ENCODE data around the gene USP9X.

Gene USP9X

DNA sequence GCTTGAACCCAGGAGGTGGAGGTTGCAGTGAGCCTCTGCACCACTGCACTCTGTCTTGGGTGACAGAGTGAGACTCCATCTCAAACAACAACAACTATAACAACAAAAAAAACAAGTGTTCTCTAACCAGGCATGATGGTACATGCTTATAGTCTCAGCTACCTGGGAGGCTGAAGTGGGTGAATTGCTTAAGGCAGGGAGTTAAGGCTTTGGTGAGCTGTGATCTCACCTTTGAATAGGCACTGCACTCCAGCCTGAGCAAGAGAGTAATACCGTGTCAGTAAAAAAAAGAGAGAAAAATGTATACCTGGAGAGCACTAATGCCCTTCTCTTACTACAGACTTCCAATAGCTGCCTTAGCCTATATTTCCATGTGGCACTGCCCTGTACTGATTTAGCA lies 18.9 kb upstream of the USP9X start:
- TF ChIP-seq ZNF274 (IDR thresholded peaks at IDR 0.05; ENCODE audit: low read depth, low read length): no peak
- H3K4me3 ChIP-seq (ENCODE audit: low read length): no peak overlapping the region

DNA sequence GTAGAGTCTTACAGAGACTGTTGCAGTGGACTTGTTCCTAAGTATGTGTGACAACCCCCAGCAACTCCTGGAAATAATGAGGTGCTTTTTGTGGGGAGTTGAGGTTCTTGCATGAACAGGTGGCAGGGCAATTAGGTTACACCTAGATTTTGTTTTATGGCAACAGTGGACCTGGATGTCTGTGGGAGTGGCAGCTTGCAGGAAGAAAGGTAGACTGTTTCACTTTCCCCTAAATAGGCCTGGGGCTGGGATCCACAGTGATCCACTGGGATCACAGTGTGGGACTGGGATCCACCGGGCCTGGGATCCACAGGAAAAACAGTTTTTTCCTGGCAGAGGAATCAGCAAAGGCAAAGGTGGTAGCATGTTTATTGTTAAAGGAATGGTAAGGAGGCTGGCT lies 18.3 kb upstream of the USP9X start:
- no peak for TF ChIP-seq ZNF274 (IDR thresholded peaks at IDR 0.05; ENCODE audit: low read depth, low read length)
- H3K4me3 ChIP-seq (ENCODE audit: low read length): no peak overlapping the region

DNA sequence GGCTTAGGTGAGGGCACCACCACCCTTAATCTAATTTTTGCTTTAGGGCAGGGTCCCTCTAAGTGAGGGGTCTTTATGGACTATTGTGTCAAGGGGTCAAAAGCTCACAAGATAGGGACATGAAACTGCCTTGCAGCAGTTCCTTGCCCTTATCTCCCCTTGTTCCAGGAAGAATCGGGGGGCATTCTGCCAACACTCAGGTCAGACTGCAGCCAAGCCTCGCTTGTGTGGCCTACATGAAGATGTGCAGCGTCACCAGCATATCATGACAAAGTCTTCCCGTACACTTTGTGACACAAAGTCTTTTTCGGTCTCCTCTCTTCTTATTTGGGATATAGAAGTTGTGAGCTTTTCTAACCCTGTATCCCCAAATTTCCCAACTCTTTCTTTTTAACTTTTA lies 17.5 kb upstream of the USP9X start:
- no peak overlapping the region for H3K4me3 ChIP-seq (ENCODE audit: low read length)
- no peak for TF ChIP-seq ZNF274 (IDR thresholded peaks at IDR 0.05; ENCODE audit: low read depth, low read length)

DNA sequence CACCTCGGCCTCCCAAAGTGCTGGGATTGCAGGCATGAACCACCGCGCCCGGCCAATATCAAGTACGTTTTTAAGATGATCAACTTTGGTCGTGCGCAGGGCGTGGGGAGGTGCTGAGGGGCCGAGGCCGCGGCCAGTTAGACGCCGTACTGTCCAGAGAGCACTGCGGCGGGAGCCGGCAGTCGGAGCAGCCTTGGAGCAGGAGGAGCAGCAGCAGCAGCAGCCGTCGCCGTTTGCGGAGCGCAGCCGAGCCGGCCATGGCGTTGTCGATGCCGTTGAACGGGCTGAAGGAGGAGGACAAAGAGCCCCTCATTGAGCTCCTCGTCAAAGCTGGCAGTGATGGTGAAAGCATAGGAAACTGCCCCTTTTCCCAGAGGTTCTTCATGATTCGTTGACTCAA lies 8.5 kb upstream of the USP9X start:
- H3K4me3 ChIP-seq (ENCODE audit: low read length): no peak overlapping the region
- TF ChIP-seq ZNF274 (IDR thresholded peaks at IDR 0.05; ENCODE audit: low read depth, low read length): no peak

DNA sequence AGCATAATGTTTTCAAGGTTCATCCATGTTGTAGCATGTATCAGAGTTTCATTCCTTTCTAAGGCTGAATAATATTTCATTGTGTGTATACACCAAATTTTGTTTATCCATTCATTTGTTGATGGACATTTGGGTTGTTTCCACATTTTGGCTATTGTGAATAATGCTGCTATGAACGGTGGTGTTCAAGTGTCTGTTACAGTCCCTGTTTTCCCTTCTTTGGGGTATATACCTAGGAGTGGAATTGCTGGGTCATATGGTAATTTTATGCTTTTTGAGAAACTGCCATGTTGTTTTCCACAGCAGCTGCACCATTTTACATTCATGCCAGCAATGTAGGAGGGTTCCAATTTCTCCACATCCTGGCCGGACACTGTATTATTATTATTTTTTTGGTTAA lies 3.4 kb upstream of the USP9X start:
- no peak overlapping the region for H3K4me3 ChIP-seq (ENCODE audit: low read length)
- no peak for TF ChIP-seq ZNF274 (IDR thresholded peaks at IDR 0.05; ENCODE audit: low read depth, low read length)

DNA sequence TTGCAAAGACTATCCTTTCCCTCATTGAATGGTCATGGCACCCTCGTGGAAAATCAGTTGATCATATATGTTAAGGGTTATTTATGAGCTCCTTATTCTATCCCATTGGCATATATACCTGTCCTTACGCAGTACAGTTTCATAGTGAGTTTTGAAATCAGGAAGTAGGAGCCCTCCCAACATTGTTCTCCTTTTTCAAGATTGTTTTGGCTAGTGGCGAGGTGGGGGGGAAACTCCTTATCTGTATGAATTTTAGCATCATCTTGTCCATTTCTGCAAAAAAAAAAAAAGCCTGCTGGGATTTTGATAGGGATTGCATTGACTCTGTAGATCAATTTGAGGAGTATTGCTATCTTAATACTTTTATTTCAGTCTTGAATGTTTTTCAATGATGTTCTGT lies 2.5 kb upstream of the USP9X start:
- no peak overlapping the region for H3K4me3 ChIP-seq (ENCODE audit: low read length)

DNA sequence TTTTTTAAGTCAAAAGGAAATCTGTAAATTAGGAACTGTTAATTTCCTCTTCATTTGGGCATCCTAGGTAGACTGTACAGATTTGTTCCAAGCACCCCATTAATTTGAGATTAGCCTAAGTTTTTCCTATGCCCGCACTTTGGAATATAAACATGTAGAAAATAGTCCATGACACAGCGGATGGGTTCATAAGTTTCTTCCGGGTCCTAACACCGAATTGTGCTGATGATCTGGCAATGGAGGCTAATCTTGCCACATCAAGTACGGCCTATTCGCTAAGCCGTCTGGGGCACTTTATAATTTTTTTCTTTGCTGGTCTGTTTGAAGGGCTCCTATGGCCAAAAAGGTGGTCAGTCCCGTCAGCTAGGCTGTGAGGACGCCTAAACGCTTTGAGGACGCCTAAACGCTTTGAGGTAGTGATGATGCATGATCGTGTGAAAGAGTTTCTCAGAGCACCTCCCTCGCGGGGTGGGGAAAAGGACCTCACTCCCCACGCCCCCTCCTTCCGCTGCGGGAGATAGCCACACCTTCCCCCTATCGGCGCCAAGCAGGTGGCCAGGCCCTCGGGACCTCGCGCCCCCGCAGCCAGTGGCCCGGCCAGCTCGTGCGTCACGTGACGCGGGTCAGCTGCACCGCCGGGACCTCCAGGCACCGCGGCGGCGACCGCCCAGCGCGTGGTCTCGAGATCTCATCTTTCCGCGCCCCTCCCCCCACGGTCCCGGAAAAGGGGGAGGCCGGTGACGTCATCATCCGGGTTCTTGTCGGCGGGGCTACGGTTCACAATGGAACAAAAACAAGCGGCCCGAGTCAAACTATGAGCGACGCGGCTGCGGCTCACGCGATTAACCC lies 977 bp upstream of the USP9X start:
- TF ChIP-seq ZNF274 (IDR thresholded peaks at IDR 0.05; ENCODE audit: low read depth, low read length): no peak
- peak overlapping the region; percentile 71 for H3K4me3 ChIP-seq (ENCODE audit: low read length)

More for the DNA sequence above, 2.5 kb upstream of the USP9X start:
- no peak for TF ChIP-seq ZNF274 (IDR thresholded peaks at IDR 0.05; ENCODE audit: low read depth, low read length)

DNA sequence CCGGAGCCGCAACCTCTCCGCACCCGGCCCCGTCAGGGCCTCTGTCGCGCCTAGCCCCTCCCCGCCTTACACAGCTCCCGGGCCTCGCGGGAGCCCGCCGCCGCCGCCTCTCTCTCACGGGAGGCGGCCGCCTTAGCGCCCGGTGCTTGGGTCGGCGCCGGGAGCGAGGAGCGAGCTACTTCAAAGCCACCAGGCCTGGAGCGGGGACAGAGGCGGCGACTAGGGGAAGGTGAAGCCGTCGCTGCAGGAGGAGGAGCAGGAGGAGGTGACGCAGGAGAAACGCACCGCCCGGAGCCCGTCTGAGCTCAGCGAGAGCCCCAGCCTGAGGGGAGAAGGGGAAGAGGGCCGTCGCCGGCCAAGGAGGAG lies 250 bp downstream of the USP9X start:
- no peak for TF ChIP-seq ZNF274 (IDR thresholded peaks at IDR 0.05; ENCODE audit: low read depth, low read length)
- peak overlapping the region; percentile 85 for H3K4me3 ChIP-seq (ENCODE audit: low read length)

DNA sequence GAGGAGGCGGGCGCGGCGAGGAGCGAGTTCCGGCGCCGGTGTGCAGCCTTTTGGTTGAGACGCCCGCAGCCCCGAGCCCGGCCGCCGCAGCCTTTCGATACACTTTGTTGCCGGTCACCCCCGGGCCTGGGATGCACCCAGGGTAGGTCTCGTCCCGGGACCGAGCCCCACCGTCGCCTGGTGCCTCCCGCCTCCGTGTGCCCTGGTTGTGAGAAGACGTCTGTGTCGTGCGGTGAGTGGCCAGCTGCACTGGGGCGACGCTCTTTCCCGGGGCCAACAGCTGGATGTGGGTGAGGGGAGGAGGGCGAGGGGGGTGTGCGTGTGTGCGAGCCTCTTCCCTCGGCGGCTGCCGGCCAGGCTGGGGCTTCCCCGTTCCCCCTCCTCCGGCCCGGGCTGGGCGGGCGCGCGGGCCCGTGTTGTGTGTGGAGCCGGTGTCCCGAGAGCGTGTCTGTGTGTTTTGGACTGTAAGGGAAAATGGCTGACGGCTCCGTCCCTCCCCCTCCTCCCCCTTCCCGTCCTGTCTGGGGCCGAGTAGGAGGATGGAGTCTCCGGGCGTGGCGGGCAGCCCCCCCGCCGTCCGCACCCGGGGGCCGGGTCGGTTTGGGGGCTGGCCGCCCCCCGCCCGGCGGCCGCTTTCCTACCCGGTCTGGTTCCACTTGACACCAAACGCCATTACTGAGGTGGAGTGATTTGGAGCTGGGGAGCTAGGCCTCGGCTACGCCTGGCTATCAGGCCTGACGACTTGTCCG lies 807 bp downstream of the USP9X start:
- peak overlapping the region; percentile 85 for H3K4me3 ChIP-seq (ENCODE audit: low read length)
- no peak for TF ChIP-seq ZNF274 (IDR thresholded peaks at IDR 0.05; ENCODE audit: low read depth, low read length)

DNA sequence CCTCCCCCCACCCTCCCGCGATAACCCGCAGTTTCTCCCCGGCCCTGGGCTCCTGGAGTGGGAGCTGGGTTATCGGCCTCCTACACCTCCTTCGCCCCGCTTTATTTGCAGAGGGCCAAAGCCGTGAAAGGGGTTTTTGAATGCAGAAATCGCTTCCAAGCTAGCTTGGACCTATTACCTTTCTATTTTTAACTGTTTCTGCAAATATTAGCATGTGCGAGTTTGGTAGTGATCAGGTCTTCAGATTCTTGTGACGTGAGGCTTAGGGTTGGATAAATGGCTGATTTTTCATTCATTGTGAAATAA lies 1.3 kb downstream of the USP9X start:
- H3K4me3 ChIP-seq (ENCODE audit: low read length): peak overlapping the region; percentile 85

DNA sequence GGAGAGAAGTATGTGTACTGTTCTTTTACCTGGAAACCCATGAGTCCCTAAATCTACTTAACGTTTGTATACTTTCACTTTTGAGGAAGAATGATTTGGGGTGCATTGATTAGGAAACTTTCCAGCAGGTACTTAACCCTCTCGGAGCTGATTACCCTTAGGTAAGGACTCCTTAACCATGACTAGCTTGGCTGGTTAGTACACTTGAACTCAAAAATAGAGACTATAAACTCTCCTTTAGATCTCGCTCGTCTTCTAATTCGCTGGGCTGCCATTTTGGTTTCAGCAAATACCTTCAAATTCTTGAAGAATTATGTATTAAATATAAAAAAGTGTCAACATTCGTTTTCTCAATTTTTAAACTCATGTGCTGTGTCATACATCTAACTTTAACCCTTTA lies 2.0 kb downstream of the USP9X start:
- no peak for TF ChIP-seq ZNF274 (IDR thresholded peaks at IDR 0.05; ENCODE audit: low read depth, low read length)
- H3K4me3 ChIP-seq (ENCODE audit: low read length): peak overlapping the region; percentile 85

More for the DNA sequence above, 1.3 kb downstream of the USP9X start:
- no peak for TF ChIP-seq ZNF274 (IDR thresholded peaks at IDR 0.05; ENCODE audit: low read depth, low read length)

DNA sequence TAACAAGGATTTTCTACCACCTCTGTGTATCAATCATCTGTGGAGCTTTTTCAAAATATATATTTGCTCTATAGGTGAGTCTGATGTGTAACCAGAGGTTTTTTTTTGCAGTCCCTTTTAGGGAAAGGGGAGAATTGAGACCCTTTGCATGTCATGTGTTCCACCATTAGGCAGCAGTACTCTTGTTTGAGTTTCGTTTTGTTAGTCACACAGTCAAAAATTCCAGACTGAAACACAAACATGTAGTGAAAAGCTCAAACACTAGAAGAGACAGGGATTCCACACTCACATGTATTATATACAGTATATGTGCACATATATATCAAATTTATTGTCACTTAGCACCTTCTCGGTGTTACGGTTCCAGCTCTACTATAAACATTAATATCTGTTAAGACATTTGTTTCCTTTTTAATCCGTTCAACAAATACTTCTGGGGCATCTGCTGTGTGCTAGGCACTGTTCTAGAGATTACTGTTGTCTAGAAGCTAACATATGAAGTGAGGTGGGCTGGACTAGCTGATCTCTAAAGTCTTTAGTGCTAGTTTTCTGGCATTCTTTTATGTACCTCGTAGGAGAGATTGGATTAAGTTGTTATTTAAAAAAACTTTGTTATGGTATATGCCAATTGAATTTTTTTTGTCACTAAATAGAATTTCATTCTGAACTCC lies 5.5 kb downstream of the USP9X start:
- no peak overlapping the region; the same call in 1 of the 2 replicates for H3K4me3 ChIP-seq (ENCODE audit: low read length)

DNA sequence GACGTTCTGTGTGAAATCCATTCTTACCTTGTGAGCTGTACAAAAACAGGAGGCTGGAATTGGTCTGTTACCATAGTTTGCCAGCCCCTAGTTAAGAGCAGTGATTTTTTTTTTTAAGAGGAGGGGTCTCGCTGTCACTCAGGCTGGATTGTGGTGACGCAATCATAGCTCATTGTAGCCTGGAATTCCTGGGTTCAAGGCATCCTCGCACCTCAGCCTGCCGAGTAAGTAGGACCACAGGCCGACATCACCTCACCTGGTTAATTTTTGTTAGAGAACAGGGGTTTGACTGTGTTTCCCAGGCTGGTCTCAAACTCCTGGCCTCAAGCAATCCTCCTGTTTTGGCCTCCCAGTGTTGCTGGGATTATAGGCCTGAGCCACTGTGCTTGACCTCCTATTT lies 7.5 kb downstream of the USP9X start:
- no peak for TF ChIP-seq ZNF274 (IDR thresholded peaks at IDR 0.05; ENCODE audit: low read depth, low read length)
- H3K4me3 ChIP-seq (ENCODE audit: low read length): no peak overlapping the region

More for the DNA sequence above, 5.5 kb downstream of the USP9X start:
- no peak for TF ChIP-seq ZNF274 (IDR thresholded peaks at IDR 0.05; ENCODE audit: low read depth, low read length)

DNA sequence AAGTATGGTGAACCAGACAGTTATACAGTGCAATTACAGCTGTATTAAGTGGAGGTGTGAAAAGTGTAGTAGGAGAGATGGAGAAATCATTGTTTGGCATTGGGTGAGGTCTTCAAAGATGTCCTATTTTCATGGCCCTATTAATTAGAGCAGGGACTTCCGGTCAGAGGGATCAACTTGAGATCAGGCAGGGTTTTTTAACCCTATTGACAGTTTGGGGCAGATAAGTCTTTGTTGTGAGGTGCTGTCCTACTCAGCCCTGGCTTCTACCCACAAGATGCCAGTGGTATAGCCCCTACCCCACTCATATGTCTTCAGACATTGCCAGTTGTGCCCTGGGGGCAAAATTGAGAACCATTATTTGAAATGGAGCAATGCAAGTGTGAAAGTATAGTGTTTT lies 9.9 kb downstream of the USP9X start:
- H3K4me3 ChIP-seq (ENCODE audit: low read length): no peak overlapping the region
- TF ChIP-seq ZNF274 (IDR thresholded peaks at IDR 0.05; ENCODE audit: low read depth, low read length): no peak

DNA sequence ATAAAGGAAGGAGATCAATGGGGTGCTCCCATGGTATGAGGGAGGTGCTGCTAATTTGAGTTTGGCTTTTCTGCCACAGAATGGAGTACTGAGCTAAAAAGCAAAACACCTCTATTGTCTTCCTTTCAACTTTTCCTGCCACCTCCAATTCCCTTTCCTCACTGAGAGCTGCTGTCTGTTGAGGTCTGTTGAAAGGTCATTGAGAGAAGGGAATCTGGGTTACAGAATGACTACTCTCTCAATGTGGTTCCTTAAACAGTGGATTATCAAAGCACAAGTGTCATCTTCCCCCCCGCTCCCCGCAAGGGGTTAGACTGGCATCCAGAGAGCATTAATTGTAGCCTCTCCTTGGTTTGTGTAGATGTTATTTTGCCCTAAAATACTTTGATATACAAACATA lies 10.7 kb downstream of the USP9X start:
- no peak for TF ChIP-seq ZNF274 (IDR thresholded peaks at IDR 0.05; ENCODE audit: low read depth, low read length)
- no peak overlapping the region for H3K4me3 ChIP-seq (ENCODE audit: low read length)
